ENCODE data around the gene GRM8. TPM values are rescaled to one million over a fixed set of nuclear protein-coding genes. Genes with fewer than 3 reads are reported as not detected.

The GRM8 gene
- polyA plus RNA-seq, 1 donor from 2014 or later = 1.5 TPM

- H3K4me3 ChIP-seq (ENCODE audit: low read length) = no peak overlapping the region
- H3K36me3 ChIP-seq (ENCODE audit: insufficient read depth, low read length) = no peaks in the 10 kb centered on the region
- no peak overlapping the region for H3K9ac ChIP-seq (ENCODE audit: low read length)
- H3F3A ChIP-seq (ENCODE audit: insufficient read depth, low read length, poor library complexity, severe bottlenecking) = no peaks in the 10 kb centered on the region
- H3K9me3 ChIP-seq (ENCODE audit: low read length) = no peaks in the 10 kb centered on the region
- H3K27ac ChIP-seq (ENCODE audit: low read length) = no peak overlapping the region
- no peaks in the 10 kb centered on the region for H3K27me3 ChIP-seq (ENCODE audit: insufficient read depth, low read depth, low read length)
- no peak for TF ChIP-seq SMC3 (conservative IDR thresholded peaks at IDR 0.05; ENCODE audit: poor library complexity)
- no peak for TF ChIP-seq EP300 (conservative IDR thresholded peaks at IDR 0.05; ENCODE audit: poor library complexity, severe bottlenecking)
- TF ChIP-seq TAF1 (IDR thresholded peaks at IDR 0.05; ENCODE audit: low read depth) = no peak
- no peak for TF ChIP-seq REST (IDR thresholded peaks at IDR 0.05; ENCODE audit: borderline replicate concordance)
- TF ChIP-seq EZH2 (IDR thresholded peaks at IDR 0.05; ENCODE audit: borderline replicate concordance, insufficient read depth, low read length, poor library complexity, severe bottlenecking) = no peak
- no peak for TF ChIP-seq MXI1 (conservative IDR thresholded peaks at IDR 0.05; ENCODE audit: poor library complexity, severe bottlenecking)
- no peak for TF ChIP-seq POLR2AphosphoS5 (IDR thresholded peaks at IDR 0.05)
- no peak for TF ChIP-seq RAD21 (conservative IDR thresholded peaks at IDR 0.05)
- no peaks in the 10 kb centered on the region for H3K9me2 ChIP-seq (ENCODE audit: insufficient read depth, low read length)
- no peaks in the 10 kb centered on the region for H3K79me2 ChIP-seq (replicated peaks; ENCODE audit: insufficient read depth, low read length)
- no peak overlapping the region for H2AFZ ChIP-seq (ENCODE audit: low read depth, low read length)
- no peaks in the 10 kb centered on the region for H4K20me1 ChIP-seq (ENCODE audit: insufficient read depth)
- no peak overlapping the region for H3K4me2 ChIP-seq (ENCODE audit: low read length)
Measured at GRCh38 chr7:126996659-126997058, 256.1 kb downstream of the GRM8 start.

- no peak overlapping the region for H3K27ac ChIP-seq (ENCODE audit: low read length)
- H3K4me3 ChIP-seq (ENCODE audit: low read length) = no peak overlapping the region
- H3K36me3 ChIP-seq (ENCODE audit: insufficient read depth, low read length) = no peaks in the 10 kb centered on the region
- H3K27me3 ChIP-seq (ENCODE audit: insufficient read depth, low read depth, low read length) = no peaks in the 10 kb centered on the region
- H3K9ac ChIP-seq (ENCODE audit: low read length) = no peak overlapping the region
- H3K9me2 ChIP-seq (ENCODE audit: insufficient read depth, low read length) = no peaks in the 10 kb centered on the region
- H4K20me1 ChIP-seq (ENCODE audit: insufficient read depth) = no peaks in the 10 kb centered on the region
- no peaks in the 10 kb centered on the region for H3K9me3 ChIP-seq (ENCODE audit: low read length)
- no peak overlapping the region for H2AFZ ChIP-seq (ENCODE audit: low read depth, low read length)
- H3K4me2 ChIP-seq (ENCODE audit: low read length) = no peak overlapping the region
- TF ChIP-seq SMC3 (conservative IDR thresholded peaks at IDR 0.05; ENCODE audit: poor library complexity) = no peak
- TF ChIP-seq RAD21 (conservative IDR thresholded peaks at IDR 0.05) = no peak
- H3F3A ChIP-seq (ENCODE audit: insufficient read depth, low read length, poor library complexity, severe bottlenecking) = no peaks in the 10 kb centered on the region
- no peaks in the 10 kb centered on the region for H3K79me2 ChIP-seq (replicated peaks; ENCODE audit: insufficient read depth, low read length)
Measured at GRCh38 chr7:126993626-126994213, 259.0 kb downstream of the GRM8 start.

GRCh38 chr7:126988022-126988421, 264.7 kb downstream of the GRM8 start:
- no peaks in the 10 kb centered on the region for H3K79me2 ChIP-seq (replicated peaks; ENCODE audit: insufficient read depth, low read length)
- H4K20me1 ChIP-seq (ENCODE audit: insufficient read depth) = no peaks in the 10 kb centered on the region
- H3K4me2 ChIP-seq (ENCODE audit: low read length) = no peak overlapping the region
- H3F3A ChIP-seq (ENCODE audit: insufficient read depth, low read length, poor library complexity, severe bottlenecking) = peaks cover 2% of the 10 kb centered on the region
- no peak overlapping the region for H3K4me3 ChIP-seq (ENCODE audit: low read length)
- H3K9ac ChIP-seq (ENCODE audit: low read length) = no peak overlapping the region
- no peaks in the 10 kb centered on the region for H3K27me3 ChIP-seq (ENCODE audit: insufficient read depth, low read depth, low read length)
- H2AFZ ChIP-seq (ENCODE audit: low read depth, low read length) = no peak overlapping the region
- no peaks in the 10 kb centered on the region for H3K36me3 ChIP-seq (ENCODE audit: insufficient read depth, low read length)
- H3K27ac ChIP-seq (ENCODE audit: low read length) = no peak overlapping the region
- TF ChIP-seq EP300 (conservative IDR thresholded peaks at IDR 0.05; ENCODE audit: poor library complexity, severe bottlenecking) (peak; percentile 95), MXI1 (conservative IDR thresholded peaks at IDR 0.05; ENCODE audit: poor library complexity, severe bottlenecking) (no peak), RAD21 (conservative IDR thresholded peaks at IDR 0.05) (no peak), REST (IDR thresholded peaks at IDR 0.05; ENCODE audit: borderline replicate concordance) (no peak), SMC3 (conservative IDR thresholded peaks at IDR 0.05; ENCODE audit: poor library complexity) (no peak), EZH2 (IDR thresholded peaks at IDR 0.05; ENCODE audit: borderline replicate concordance, insufficient read depth, low read length, poor library complexity, severe bottlenecking) (no peak), CTCF (IDR thresholded peaks at IDR 0.05; ENCODE audit: poor library complexity, severe bottlenecking) (no peak), TAF1 (IDR thresholded peaks at IDR 0.05; ENCODE audit: low read depth) (no peak), POLR2AphosphoS5 (IDR thresholded peaks at IDR 0.05) (peak; percentile 74)
- no peaks in the 10 kb centered on the region for H3K9me3 ChIP-seq (ENCODE audit: low read length)
- H3K9me2 ChIP-seq (ENCODE audit: insufficient read depth, low read length) = no peaks in the 10 kb centered on the region

Measured in neural cell (in vitro differentiated cells).